GM19099 (cell line): ENCODE results near the gene MCL1.

Experiments
- POLR2A ChIP-seq: IDR thresholded peaks from 3 replicates; pipeline ENCODE4 v1.6.1; 2011; ENCODE audit warnings: low read depth; ENCODE audit not compliant: insufficient read length; ENCODE audit errors: extremely low read depth

MCL1 gene

GRCh38 chr1:150579110-150579944 is at the start of gene MCL1:
TSS of gene MCL1 (minus strand) at chr1:150579610. CDS start at chr1:150579530, 80 bp downstream.
- TF ChIP-seq POLR2A: peak; percentile 99

- TF ChIP-seq POLR2A: no peak
These were observed 49.3 kb upstream of the MCL1 start for GRCh38 chr1:150628766-150629114.

- no peak for TF ChIP-seq POLR2A
These were observed 48.5 kb upstream of the MCL1 start for GRCh38 chr1:150627826-150628410.

- no peak for TF ChIP-seq POLR2A
These were observed 46.7 kb upstream of the MCL1 start for GRCh38 chr1:150626150-150626549.

GRCh38 chr1:150622303-150622975 is 43.0 kb upstream of the MCL1 start:
- TF ChIP-seq POLR2A: no peak

GRCh38 chr1:150621497-150622302 is 42.3 kb upstream of the MCL1 start:
- TF ChIP-seq POLR2A: no peak

- no peak for TF ChIP-seq POLR2A
These were observed 41.5 kb upstream of the MCL1 start for GRCh38 chr1:150620919-150621318.

- TF ChIP-seq POLR2A: no peak
These were observed 40.4 kb upstream of the MCL1 start for GRCh38 chr1:150619576-150620509.

GRCh38 chr1:150615346-150616201 is 36.2 kb upstream of the MCL1 start:
- no peak for TF ChIP-seq POLR2A

- TF ChIP-seq POLR2A: no peak
These were observed 33.9 kb upstream of the MCL1 start for GRCh38 chr1:150613061-150613920.

GRCh38 chr1:150612014-150612345 is 32.6 kb upstream of the MCL1 start:
- TF ChIP-seq POLR2A: no peak

- TF ChIP-seq POLR2A: no peak
These were observed 31.2 kb upstream of the MCL1 start for GRCh38 chr1:150610576-150610975.
